Measurements from ENCODE around the gene CIRBP.

GRCh38 chr19:1278713-1279660 lies 9.9 kb downstream of the CIRBP start:
- TF ChIP-seq, protein P1, sequence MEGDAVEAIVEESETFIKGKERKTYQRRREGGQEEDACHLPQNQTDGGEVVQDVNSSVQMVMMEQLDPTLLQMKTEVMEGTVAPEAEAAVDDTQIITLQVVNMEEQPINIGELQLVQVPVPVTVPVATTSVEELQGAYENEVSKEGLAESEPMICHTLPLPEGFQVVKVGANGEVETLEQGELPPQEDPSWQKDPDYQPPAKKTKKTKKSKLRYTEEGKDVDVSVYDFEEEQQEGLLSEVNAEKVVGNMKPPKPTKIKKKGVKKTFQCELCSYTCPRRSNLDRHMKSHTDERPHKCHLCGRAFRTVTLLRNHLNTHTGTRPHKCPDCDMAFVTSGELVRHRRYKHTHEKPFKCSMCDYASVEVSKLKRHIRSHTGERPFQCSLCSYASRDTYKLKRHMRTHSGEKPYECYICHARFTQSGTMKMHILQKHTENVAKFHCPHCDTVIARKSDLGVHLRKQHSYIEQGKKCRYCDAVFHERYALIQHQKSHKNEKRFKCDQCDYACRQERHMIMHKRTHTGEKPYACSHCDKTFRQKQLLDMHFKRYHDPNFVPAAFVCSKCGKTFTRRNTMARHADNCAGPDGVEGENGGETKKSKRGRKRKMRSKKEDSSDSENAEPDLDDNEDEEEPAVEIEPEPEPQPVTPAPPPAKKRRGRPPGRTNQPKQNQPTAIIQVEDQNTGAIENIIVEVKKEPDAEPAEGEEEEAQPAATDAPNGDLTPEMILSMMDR (IDR thresholded peaks at IDR 0.05; ENCODE audit: low read depth, low read length, poor library complexity, severe bottlenecking), result no peak
- no peak for TF ChIP-seq EZH2phosphoT487 (IDR thresholded peaks at IDR 0.05; ENCODE audit: borderline replicate concordance, low read length)

Measured in DOHH2 (cell line).